GM10266 (cell line): ENCODE data around the gene SMARCC2.
A peak's percentile ranks its signal among the peaks of the same experiment; 100 is the strongest.

Experiments
- DNase-seq: peaks from one replicate; pipeline ENCODE4 v3.0.0; 2012; ENCODE audit errors: extremely low spot score
- TF ChIP-seq, protein P1 (sequence below): IDR thresholded peaks from 2 replicates; pipeline ENCODE4 v1.5.1; 2012; ENCODE audit warnings: mild to moderate bottlenecking, low read depth; ENCODE audit not compliant: control insufficient read depth, insufficient read depth; ENCODE audit errors: missing control alignments

Gene SMARCC2

GRCh38 chr12:56127888-56128669 is 61.2 kb downstream of the SMARCC2 start, which contains the start of gene ESYT1:
TSS of gene ESYT1 (plus strand) at chr12:56128267. CDS start at chr12:56128320, 53 bp downstream.
- peak; percentile 96 for DNase-seq
- TF ChIP-seq, protein P1, sequence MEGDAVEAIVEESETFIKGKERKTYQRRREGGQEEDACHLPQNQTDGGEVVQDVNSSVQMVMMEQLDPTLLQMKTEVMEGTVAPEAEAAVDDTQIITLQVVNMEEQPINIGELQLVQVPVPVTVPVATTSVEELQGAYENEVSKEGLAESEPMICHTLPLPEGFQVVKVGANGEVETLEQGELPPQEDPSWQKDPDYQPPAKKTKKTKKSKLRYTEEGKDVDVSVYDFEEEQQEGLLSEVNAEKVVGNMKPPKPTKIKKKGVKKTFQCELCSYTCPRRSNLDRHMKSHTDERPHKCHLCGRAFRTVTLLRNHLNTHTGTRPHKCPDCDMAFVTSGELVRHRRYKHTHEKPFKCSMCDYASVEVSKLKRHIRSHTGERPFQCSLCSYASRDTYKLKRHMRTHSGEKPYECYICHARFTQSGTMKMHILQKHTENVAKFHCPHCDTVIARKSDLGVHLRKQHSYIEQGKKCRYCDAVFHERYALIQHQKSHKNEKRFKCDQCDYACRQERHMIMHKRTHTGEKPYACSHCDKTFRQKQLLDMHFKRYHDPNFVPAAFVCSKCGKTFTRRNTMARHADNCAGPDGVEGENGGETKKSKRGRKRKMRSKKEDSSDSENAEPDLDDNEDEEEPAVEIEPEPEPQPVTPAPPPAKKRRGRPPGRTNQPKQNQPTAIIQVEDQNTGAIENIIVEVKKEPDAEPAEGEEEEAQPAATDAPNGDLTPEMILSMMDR, result no peak

DNA sequence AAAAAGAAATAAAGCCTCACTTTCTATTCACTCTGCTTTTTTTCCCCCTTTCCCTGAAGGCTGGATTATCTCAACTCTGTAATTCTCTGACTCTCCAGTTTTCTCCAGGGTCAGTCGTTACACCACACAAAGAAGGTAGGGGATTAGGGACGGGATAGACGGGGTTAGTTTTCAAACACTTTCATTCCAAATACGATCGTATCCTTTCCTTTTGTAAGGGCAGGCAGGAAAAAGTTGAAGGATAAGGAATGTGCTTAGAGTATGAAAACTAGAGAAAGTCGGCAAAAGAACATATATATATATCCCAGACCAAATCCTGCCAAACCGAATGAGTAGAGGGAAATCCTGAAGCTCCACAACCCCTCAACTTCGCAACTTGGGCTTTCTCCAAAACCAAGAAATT is 61.8 kb downstream of the SMARCC2 start:
- TF ChIP-seq, protein P1, result no peak
- DNase-seq, result no peak

DNA sequence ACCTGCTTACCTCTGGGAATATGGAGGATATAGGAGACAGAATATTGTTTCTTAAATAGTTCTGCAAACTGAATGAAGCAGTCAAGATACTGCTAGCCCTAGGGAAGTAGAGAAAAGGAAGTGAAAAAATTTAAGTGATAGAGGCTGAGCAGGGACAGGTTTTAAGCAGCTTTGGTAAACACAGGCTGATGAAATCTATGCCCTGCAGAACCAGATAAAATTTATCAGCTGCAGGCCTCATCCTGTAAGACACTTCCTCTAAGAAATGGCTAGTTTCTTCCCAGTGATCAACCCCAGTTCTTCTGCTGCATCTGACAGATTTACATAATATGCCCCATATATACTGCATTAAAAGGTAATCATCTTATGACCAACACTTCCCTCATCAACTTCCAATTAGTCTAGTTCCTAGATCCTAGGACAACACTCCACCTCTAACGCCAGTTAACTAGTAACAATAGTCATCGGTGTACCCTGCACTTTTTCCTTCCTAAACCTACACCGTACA is 62.5 kb downstream of the SMARCC2 start:
- no peak for DNase-seq
- TF ChIP-seq, protein P1, result no peak

DNA sequence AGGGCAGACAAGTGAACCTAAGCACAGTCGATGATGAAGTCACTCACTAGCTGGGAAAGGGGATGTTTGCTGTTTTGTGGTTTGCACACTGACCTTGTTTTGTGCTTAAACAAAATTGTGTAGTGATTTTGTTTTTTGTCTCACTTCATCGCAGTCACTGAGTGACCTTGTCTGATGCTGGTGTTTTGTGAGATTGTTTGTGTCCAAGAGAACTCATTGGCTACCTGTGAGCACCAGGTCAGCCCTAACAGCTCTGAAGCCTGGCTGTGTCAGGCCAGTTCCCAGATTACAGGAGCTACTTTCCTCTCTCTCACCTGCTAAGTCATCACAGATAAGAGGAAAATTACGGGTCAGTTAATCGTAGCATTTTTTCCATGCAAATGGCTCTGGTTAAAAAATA is 65.2 kb downstream of the SMARCC2 start:
- TF ChIP-seq, protein P1, result no peak
- DNase-seq, result no peak

DNA sequence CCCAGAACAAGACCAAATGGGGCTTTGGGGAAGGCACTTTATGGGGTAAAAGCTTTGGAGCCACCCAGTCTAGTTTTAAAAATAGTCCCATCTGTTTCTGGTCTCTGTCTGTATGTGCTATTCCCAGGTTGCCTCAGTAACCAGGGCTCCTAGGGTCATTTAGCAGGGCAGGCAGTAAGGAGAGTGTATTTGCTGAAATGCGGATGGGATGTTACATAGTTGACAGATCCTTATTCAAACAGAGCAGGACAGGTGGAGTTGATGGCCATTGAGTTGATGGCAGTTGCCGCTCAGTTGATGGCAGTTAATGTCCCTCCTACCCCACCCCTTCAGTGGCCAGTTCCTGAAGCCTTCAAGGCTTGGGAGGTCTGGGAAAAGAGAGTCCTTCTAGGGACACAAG is 66.6 kb downstream of the SMARCC2 start:
- TF ChIP-seq, protein P1, result no peak
- no peak for DNase-seq

- TF ChIP-seq, protein P1, result no peak
- DNase-seq, result no peak
Measured at GRCh38 chr12:56121204-56121870, 67.9 kb downstream of the SMARCC2 start.
